Common myeloid progenitor, CD34-positive (primary cell): ENCODE measurements around the gene UGCG.
"Not testable (repeated sequence)": the region's sequence is repeated elsewhere in the genome, so short reads cannot be mapped to it uniquely, and the experiment has no call there.

ENCODE experiments used
- CTCF ChIA-PET: fragments of 350-600 bp; sonication (Branson Sonifier 250); formaldehyde crosslinking; loops from one replicate; lab custom pipeline; 2021; ENCODE audit warnings: antibody characterized with exemption; lab: Charles Lee
- POLR2A ChIA-PET: fragments of 350-600 bp; sonication (Branson Sonifier 250); formaldehyde crosslinking; loops from one replicate; lab custom pipeline; 2021; ENCODE audit warnings: antibody characterized with exemption; lab: Charles Lee
- DNase-seq, 3 donors: peaks; one replicate each; pipeline versions ENCODE4 v3.0.0 to v3.0.0-alpha.2; 2013
- H3K27ac ChIP-seq, 2 experiments: 1 replicate in 1 of 2; 2 replicates in 1 of 2; pipeline ENCODE4 v1.7.0; 2013; ENCODE audit warnings: inconsistent platforms in 2 of 2, low read length in 2 of 2, mild to moderate bottlenecking in 2 of 2, low read depth in 1 of 2, moderate library complexity in 1 of 2; ENCODE audit not compliant: severe bottlenecking in 2 of 2, insufficient read depth in 1 of 2, poor library complexity in 1 of 2
- H3K27me3 ChIP-seq, 5 experiments: replicated peaks in 2 of 5; 1 replicate in 3 of 5; 2 replicates in 2 of 5; pipeline versions ENCODE4 v1.6.1 to v1.7.0; 2013; ENCODE audit warnings: low read length in 4 of 5, mild to moderate bottlenecking in 2 of 5, moderate library complexity in 2 of 5, inconsistent platforms in 1 of 5; ENCODE audit not compliant: insufficient read depth in 5 of 5, control insufficient read depth in 4 of 5
- H3K36me3 ChIP-seq, 4 experiments: 1 replicate in 2 of 4; 2 replicates in 2 of 4; pipeline versions ENCODE4 v1.6.1 to v1.7.0; 2013; ENCODE audit warnings: low read length in 3 of 4, control low read depth in 1 of 4, mild to moderate bottlenecking in 1 of 4; ENCODE audit not compliant: control insufficient read depth in 4 of 4, insufficient read depth in 4 of 4
- H3K4me1 ChIP-seq, 4 experiments: 1 replicate in 3 of 4; 2 replicates in 1 of 4; pipeline versions ENCODE4 v1.6.1 to v1.7.1; 2013; ENCODE audit warnings: low read length in 3 of 4, mild to moderate bottlenecking in 3 of 4, control low read depth in 1 of 4, inconsistent platforms in 1 of 4, moderate library complexity in 1 of 4; ENCODE audit not compliant: control insufficient read depth in 4 of 4, insufficient read depth in 4 of 4; ENCODE audit errors: control extremely low read depth in 1 of 4
- H3K4me3 ChIP-seq, 7 experiments: 1 replicate in 4 of 7; 2 replicates in 3 of 7; pipeline versions ENCODE4 v1.5.1 to v1.7.0; 2013; ENCODE audit warnings: mild to moderate bottlenecking in 7 of 7, low read length in 6 of 7, moderate library complexity in 6 of 7, inconsistent platforms in 2 of 7, low read depth in 2 of 7, control low read depth in 1 of 7; ENCODE audit not compliant: insufficient read depth in 4 of 7, control insufficient read depth in 1 of 7; ENCODE audit errors: extremely low read depth in 1 of 7
- H3K9me3 ChIP-seq, 5 experiments: 1 replicate in 4 of 5; 2 replicates in 1 of 5; pipeline versions ENCODE4 v1.6.1 to v1.7.1; 2013; ENCODE audit warnings: low read length in 4 of 5, mild to moderate bottlenecking in 2 of 5, inconsistent platforms in 1 of 5, low read depth in 1 of 5, moderate library complexity in 1 of 5; ENCODE audit not compliant: control insufficient read depth in 4 of 5, insufficient read depth in 2 of 5; ENCODE audit errors: control extremely low read depth in 1 of 5
- WGBS: methylation state at CpG from one replicate; pipeline ENCODE4 v1.1.5; 2013; ENCODE audit not compliant: insufficient coverage; 5-methylcytosine and 5-hydroxymethylcytosine counted together

UGCG gene

DNA sequence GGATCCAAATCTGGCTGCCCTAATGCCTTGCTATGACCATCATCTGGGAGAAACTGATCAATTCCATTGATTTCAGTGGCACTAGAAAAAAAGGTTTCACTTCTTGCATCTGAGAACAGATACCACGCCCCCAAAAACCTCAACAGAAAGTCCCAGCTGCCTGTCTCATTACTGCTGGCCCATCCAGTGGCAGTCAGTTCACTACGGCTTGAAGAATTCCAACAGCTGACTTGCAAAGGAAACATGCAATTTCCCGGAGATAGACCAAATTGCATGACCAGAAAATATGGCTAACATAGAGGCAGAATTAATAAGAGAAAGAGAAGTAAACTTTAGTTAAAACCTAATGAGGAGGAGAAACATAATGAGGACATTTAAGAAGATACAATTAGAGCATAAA, 48.6 kb downstream of the UGCG start:
- Histone ChIP-seq H3K9me3 (no peaks in the 10 kb centered on the region), H3K4me1 (peaks cover 0 to 7% (median 5%) of the 10 kb centered on the region in 4 experiments), H3K27ac (no peak overlapping the region), H3K36me3 (no peaks in the 10 kb centered on the region), H3K4me3 (no peak overlapping the region), H3K27me3 (peaks cover 0 to 18% (median 6%) of the 10 kb centered on the region in 5 experiments)
- WGBS = 6% methylated on average over 3 of the region's 3 CpGs
- peak in 2 of 3 donors; percentile 67 to 68 for DNase-seq
- ChIA-PET POLR2A (no interaction called here), CTCF (no interaction called here)

DNA sequence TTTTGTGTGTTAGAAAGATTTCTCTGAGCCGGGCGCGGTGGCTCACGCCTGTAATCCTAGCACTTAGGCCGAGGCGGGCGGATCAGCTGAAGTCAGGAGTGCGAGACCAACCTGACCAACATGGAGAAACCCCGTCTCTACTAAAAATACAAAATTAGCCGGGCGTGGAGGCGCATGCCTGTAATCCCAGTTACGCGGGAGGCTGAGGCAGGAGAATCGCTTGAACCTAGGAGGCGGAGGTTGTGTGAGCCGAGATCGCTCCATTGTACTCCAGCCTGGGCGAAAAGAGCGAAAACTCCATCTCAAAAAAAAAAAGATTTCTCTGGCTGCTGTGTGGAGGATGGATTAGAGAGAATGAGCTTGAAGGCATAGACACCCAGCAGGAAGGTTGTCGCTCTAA, 51.5 kb downstream of the UGCG start:
- CTCF ChIA-PET, H3K27ac ChIP-seq, H3K9me3 ChIP-seq, H3K36me3 ChIP-seq, DNase-seq, H3K4me3 ChIP-seq, POLR2A ChIA-PET, H3K4me1 ChIP-seq: not testable (repeated sequence)
- 96% methylated on average over 9 of the region's 21 CpGs for WGBS
- peaks cover 0 to 16% (median 9%) of the 10 kb centered on the region in 5 experiments for H3K27me3 ChIP-seq

DNA sequence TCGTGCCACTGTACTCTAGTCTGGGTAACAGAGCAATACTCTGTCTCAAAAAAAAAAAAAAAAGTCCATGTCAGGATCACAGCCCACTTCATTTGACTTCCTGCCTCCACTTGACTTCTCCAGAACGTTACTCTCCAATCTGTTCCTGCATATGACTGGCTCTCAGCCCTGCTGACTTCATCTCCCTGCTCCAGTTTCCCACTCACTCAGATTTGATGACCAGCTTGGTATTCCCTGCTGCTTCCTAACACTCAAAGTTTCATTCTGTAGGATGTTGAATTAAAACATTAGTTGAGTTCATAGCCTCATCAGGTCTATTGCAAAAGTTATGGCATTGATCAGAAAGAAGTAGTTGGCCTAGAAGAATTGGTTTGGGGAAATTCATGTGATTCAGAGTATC, 52.3 kb downstream of the UGCG start:
- Histone ChIP-seq H3K27ac (no peak overlapping the region), H3K4me1 (peaks cover 0 to 7% (median 5%) of the 10 kb centered on the region in 4 experiments), H3K9me3 (no peaks in the 10 kb centered on the region), H3K27me3 (peaks cover 0 to 20% (median 11%) of the 10 kb centered on the region in 5 experiments), H3K4me3 (no peak overlapping the region), H3K36me3 (no peaks in the 10 kb centered on the region)
- POLR2A ChIA-PET = no interaction called here
- 80% methylated on average over 1 of the region's 2 CpGs for WGBS
- no peak for DNase-seq
- CTCF ChIA-PET = interaction anchor here (0.7 kb wide), 1 partner anchor 18 kb away, joined by 4 read pairs; no protein-coding TSS in a partner anchor

DNA sequence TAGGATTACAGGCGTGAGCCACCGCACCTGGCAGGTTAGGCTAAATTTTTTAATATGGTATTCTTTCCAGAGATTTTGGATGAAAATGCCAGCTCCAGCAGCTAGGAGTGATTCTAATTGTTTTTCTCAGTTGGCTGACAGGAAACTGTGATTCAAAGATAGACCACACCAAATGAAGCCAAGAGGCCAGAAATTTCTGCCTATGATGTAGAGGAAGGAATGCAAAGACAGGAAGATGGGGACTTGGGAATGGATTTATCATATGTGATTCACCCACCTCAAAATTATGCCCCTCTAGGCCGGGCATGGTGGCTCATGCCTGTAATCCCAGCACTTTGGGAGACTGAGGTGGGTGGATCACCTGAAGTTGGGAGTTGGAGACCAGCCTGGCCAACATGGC, 53.3 kb downstream of the UGCG start:
- H3K4me3 ChIP-seq = no peak overlapping the region
- no peaks in the 10 kb centered on the region for H3K36me3 ChIP-seq
- no peaks in the 10 kb centered on the region for H3K9me3 ChIP-seq
- 100% methylated on average over 1 of the region's 3 CpGs for WGBS
- no peak for DNase-seq
- peaks cover 0 to 28% (median 14%) of the 10 kb centered on the region in 5 experiments for H3K27me3 ChIP-seq
- H3K4me1 ChIP-seq = peaks cover 0 to 6% (median 2%) of the 10 kb centered on the region in 4 experiments
- H3K27ac ChIP-seq = no peak overlapping the region
- POLR2A ChIA-PET = no interaction called here
- CTCF ChIA-PET = no interaction called here

DNA sequence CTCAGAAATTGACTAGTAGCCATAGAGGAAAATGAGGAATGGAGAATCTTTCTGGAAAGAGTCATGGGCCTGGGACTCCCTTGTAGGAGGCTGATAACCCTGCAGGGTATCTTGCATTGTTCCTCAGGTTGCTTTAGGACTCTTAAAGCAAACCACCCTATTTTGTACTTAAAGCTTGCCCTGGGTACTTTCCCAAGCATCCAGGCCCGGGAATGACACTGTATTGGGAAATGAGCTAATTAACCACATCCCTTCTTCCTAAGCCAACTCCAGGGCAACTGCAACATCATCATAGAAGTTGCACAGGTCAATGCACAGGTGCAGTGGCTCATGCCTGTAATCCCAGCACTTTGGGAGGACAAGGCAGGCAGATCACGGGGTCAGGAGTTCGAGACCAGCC, 55.9 kb downstream of the UGCG start:
- Histone ChIP-seq H3K4me3 (no peak overlapping the region), H3K36me3 (no peaks in the 10 kb centered on the region), H3K9me3 (no peaks in the 10 kb centered on the region), H3K27ac (no peak overlapping the region), H3K27me3 (peaks cover 0 to 35% (median 12%) of the 10 kb centered on the region in 5 experiments), H3K4me1 (no peaks in the 10 kb centered on the region)
- 64% methylated on average over 2 of the region's 3 CpGs for WGBS
- ChIA-PET POLR2A (no interaction called here), CTCF (interaction anchor here (0.6 kb wide), 1 partner anchor 32 kb away, joined by 3 read pairs; no protein-coding TSS in a partner anchor)
- DNase-seq = no peak

DNA sequence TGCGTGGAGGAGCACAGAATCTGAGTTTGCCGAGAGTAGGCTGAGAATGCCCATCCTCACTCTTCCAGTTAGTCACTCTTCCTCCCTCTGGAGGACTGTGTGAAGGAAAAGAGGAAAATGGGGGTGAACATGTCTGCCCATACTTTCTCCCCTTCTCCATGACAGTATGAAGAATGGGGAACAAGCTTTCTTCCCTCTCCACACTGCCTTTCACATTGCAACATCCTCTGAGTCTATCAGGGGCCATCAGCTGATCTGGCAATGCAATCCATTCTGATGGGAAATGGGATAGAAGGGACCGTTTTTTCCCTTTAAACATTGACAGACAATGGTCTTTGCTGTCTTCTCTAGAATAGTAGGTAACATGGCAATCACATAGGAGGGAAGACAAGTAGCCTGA, 56.8 kb downstream of the UGCG start:
- CTCF ChIA-PET = no interaction called here
- Histone ChIP-seq H3K4me1 (peaks cover 0 to 4% (median 3%) of the 10 kb centered on the region in 4 experiments), H3K27me3 (peaks cover 0 to 41% (median 10%) of the 10 kb centered on the region in 5 experiments), H3K9me3 (no peaks in the 10 kb centered on the region), H3K27ac (no peak overlapping the region), H3K36me3 (no peaks in the 10 kb centered on the region), H3K4me3 (no peak overlapping the region)
- DNase-seq = no peak
- 80% methylated on average over 1 of the region's 3 CpGs for WGBS
- POLR2A ChIA-PET = no interaction called here

DNA sequence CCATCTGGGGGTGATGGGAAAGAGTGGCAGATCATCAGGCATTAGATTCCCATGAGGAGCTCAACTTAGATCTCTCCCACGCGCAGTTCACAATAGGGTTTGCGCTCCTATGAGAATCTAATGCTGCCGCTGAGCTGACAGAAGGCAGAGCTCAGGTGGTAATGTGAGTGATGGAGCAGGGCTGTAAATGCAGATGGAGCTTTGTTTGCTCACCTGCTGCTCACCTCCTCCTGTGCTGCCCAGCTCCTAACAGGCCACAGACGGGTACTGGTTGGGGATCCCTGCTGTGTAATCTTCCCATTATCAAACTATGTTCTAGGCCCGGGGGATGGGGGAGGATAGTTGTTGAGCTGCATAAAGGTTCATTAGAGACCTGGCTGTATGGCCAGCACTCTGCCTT, 58.4 kb downstream of the UGCG start:
- Histone ChIP-seq H3K36me3 (no peaks in the 10 kb centered on the region), H3K9me3 (no peaks in the 10 kb centered on the region), H3K4me3 (no peak overlapping the region), H3K4me1 (peaks cover 0 to 4% (median 3%) of the 10 kb centered on the region in 4 experiments), H3K27me3 (peaks cover 0 to 53% (median 18%) of the 10 kb centered on the region in 5 experiments), H3K27ac (no peak overlapping the region)
- no peak for DNase-seq
- WGBS = 90% methylated on average over 5 of the region's 6 CpGs
- POLR2A ChIA-PET = no interaction called here
- CTCF ChIA-PET = no interaction called here
